Hepatocyte (in vitro differentiated cells): ENCODE results near the gene DNAJC30.

Experiments
- CTCF ChIP-seq: fragments of 200-600 bp; sonication (generic); IDR thresholded peaks from 2 replicates; pipeline ENCODE4 v1.5.1; 2016; ENCODE audit warnings: antibody characterized with exemption, mild to moderate bottlenecking; ENCODE audit not compliant: poor library complexity
- EZH2 ChIP-seq: fragments of 200-600 bp; sonication (generic); IDR thresholded peaks from 2 replicates; pipeline ENCODE4 v1.6.1; 2016; ENCODE audit warnings: antibody characterized with exemption, mild to moderate bottlenecking, borderline replicate concordance
- EZH2phosphoT487 ChIP-seq: fragments of 200-600 bp; sonication (generic); IDR thresholded peaks from one replicate; pipeline ENCODE4 v1.6.1; 2018; ENCODE audit warnings: antibody characterized with exemption, mild to moderate bottlenecking, low read depth, moderate library complexity; ENCODE audit not compliant: unreplicated experiment, severe bottlenecking

- no peak for TF ChIP-seq CTCF
- TF ChIP-seq EZH2phosphoT487 = no peak
- TF ChIP-seq EZH2 = no peak
These were observed 23.3 kb downstream of the DNAJC30 start for GRCh38 chr7:73659983-73660382.
